Astrocyte of the spinal cord (primary cell): ENCODE data around the gene MTMR2.

ENCODE experiments used
- DNase-seq: peaks from one replicate; pipeline ENCODE4 v3.0.0; 2011; ENCODE audit warnings: low read depth, low spot score
- H3K4me3 ChIP-seq: 2 replicates; pipeline ENCODE4 v1.5.1; 2011; ENCODE audit warnings: low read depth, mild to moderate bottlenecking, low read length, moderate library complexity
- in situ Hi-C: cut with HindIII; loops from 2 replicates; pipeline ENCODE4 v1.10.0; 2017; ENCODE audit warnings: low sequenced_read_pairs
- TF ChIP-seq, protein P1 (sequence below): IDR thresholded peaks from 2 replicates; pipeline ENCODE4 v1.5.1; 2012; ENCODE audit warnings: low read depth, mild to moderate bottlenecking, low read length, inconsistent platforms

MTMR2 gene

DNA sequence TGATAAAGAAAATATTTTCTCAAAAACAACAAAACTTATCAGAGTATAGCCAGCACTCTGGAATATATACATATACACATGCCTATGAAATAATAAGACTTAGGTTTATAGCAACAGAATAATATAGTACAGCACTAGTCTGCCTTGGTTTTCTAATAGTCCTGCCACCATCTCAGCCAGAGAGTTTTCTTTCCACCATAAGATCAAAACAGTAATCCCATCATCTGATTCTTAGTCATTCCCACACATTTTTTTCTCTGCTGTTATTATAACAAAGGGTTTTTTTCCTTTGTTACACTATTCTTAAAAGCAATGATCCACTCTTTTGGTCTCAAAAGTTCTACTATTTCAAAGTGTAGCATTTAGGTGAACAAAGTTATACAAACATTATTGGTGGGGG is 15.1 kb downstream of the MTMR2 start:
- peak; percentile 46 for DNase-seq
- TF ChIP-seq, protein P1, sequence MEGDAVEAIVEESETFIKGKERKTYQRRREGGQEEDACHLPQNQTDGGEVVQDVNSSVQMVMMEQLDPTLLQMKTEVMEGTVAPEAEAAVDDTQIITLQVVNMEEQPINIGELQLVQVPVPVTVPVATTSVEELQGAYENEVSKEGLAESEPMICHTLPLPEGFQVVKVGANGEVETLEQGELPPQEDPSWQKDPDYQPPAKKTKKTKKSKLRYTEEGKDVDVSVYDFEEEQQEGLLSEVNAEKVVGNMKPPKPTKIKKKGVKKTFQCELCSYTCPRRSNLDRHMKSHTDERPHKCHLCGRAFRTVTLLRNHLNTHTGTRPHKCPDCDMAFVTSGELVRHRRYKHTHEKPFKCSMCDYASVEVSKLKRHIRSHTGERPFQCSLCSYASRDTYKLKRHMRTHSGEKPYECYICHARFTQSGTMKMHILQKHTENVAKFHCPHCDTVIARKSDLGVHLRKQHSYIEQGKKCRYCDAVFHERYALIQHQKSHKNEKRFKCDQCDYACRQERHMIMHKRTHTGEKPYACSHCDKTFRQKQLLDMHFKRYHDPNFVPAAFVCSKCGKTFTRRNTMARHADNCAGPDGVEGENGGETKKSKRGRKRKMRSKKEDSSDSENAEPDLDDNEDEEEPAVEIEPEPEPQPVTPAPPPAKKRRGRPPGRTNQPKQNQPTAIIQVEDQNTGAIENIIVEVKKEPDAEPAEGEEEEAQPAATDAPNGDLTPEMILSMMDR, result no peak
- in situ Hi-C loops, result no loop called here
- no peak overlapping the region for H3K4me3 ChIP-seq

- in situ Hi-C loops, result no loop called here
- peak; percentile 33 for DNase-seq
- TF ChIP-seq, protein P1, result no peak
- no peak overlapping the region for H3K4me3 ChIP-seq
Observed at GRCh38 chr11:95907476-95907875, 16.4 kb downstream of the MTMR2 start.

DNA sequence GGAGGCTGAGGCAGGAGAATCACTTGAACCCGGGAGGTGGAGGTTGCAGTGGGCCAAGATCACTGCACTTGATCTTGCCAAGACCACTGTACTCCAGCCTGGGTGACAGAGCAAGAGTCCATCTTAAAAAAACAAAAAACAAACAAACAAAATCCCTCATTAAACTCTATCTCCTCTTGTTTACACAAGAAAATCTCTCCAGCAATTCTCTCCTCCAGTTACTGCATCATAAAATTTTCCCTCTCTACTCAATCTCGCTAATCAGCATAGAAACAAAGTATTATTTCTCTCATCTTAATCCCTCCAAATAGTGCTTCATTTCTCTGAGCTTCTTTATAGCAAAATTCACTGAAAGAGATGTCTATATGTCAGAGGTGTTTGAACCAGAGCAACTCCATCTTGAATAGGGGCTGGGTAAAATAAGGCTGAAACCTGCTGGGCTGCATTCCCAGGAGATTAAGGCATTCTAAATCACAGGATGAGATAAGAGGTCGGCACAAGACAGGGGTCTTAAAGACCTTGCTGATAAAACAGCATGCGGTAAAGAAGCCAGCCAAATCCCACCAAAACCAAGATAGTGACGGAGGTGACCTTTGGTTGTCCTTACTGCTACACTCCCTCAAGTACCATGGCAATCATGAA is 19.8 kb downstream of the MTMR2 start:
- no peak for DNase-seq
- TF ChIP-seq, protein P1, result no peak
- H3K4me3 ChIP-seq, result no peak overlapping the region
- in situ Hi-C loops, result no loop called here

DNA sequence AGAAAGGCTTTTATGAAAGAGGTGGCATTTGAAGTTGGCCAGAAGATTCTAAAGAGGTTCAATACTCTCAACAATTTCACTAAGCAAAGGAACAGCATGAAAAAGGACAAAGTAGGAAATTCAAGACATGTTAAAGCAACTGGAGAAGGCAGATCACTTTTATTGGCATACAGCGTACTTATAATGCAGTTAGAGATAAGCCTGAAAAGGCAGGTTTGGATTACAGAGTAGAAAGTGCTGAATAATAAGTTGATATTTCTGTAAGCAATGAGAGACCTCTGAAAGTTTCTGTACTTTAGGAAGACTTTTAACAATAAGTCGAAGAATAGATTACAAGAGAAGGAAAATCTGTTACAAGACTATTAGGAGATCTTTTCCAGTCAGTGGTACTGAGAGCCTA is 25.1 kb downstream of the MTMR2 start:
- DNase-seq, result no peak
- in situ Hi-C loops, result no loop called here
- TF ChIP-seq, protein P1, result no peak
- H3K4me3 ChIP-seq, result no peak overlapping the region

- no peak overlapping the region for H3K4me3 ChIP-seq
- in situ Hi-C loops, result no loop called here
- TF ChIP-seq, protein P1, result no peak
- peak; percentile 67 for DNase-seq
Observed at GRCh38 chr11:95897731-95898130, 26.2 kb downstream of the MTMR2 start.

DNA sequence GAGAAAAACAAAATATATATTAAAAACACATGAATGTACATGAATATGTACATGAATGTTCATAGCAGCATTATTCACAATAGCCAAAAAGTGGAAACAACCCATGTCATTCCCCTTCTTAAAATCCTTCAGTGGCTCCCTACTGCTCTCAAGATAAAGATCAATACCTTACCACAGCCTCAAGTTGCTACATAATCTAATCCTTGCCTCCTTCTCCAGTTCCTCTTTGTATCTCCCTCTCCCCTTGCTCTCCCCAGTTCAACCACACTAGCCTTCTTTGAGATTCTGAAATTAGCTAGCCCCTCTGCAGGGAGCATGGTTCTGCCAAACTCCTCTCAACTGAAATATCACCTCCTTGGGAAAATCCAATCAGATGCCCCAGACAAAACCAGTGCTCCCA is 28.1 kb downstream of the MTMR2 start:
- H3K4me3 ChIP-seq, result no peak overlapping the region
- TF ChIP-seq, protein P1, result no peak
- in situ Hi-C loops, result no loop called here
- no peak for DNase-seq
